Osteoblast (primary cell): ENCODE results near the gene PALD1. TPM values are rescaled to one million over a fixed set of nuclear protein-coding genes. Genes with fewer than 3 reads are reported as not detected.

Source experiments
- DNase-seq: peaks from one replicate; pipeline ENCODE4 v3.0.0; 2011; ENCODE audit warnings: low spot score, mixed read lengths; ENCODE audit not compliant: insufficient read length; ENCODE audit errors: missing footprints
- H2AFZ ChIP-seq: 2 replicates; pipeline ENCODE4 v1.6.0; 2011; ENCODE audit warnings: mild to moderate bottlenecking, low read length
- H3K27ac ChIP-seq: 2 replicates; pipeline ENCODE4 v1.5.1; 2011; ENCODE audit warnings: mild to moderate bottlenecking, low read depth, low read length, moderate library complexity
- H3K27me3 ChIP-seq: 2 replicates; pipeline ENCODE4 v1.6.0; 2012; ENCODE audit warnings: mild to moderate bottlenecking, control low read depth, inconsistent platforms, low read length, moderate library complexity; ENCODE audit not compliant: insufficient read depth
- H3K36me3 ChIP-seq: 2 replicates; pipeline ENCODE4 v1.5.1; 2011; ENCODE audit warnings: mild to moderate bottlenecking, low read length, control low read depth, moderate library complexity; ENCODE audit not compliant: insufficient read depth
- H3K4me1 ChIP-seq: 2 replicates; pipeline ENCODE4 v1.5.1; 2011; ENCODE audit warnings: mild to moderate bottlenecking, low read length, control low read depth, moderate library complexity; ENCODE audit not compliant: insufficient read depth
- H3K4me2 ChIP-seq: 2 replicates; pipeline ENCODE4 v1.6.0; 2011; ENCODE audit warnings: mild to moderate bottlenecking, low read length; ENCODE audit not compliant: insufficient read depth
- H3K4me3 ChIP-seq: fragments of 200-600 bp; sonication (generic); 3 replicates; pipeline ENCODE4 v1.5.1; 2012; ENCODE audit warnings: mild to moderate bottlenecking, low read length, inconsistent platforms; ENCODE audit not compliant: insufficient read depth
- H3K79me2 ChIP-seq: 2 replicates; pipeline ENCODE4 v1.6.0; 2012; ENCODE audit warnings: mild to moderate bottlenecking, low read length, control low read depth, inconsistent platforms; ENCODE audit not compliant: insufficient read depth
- H3K9me3 ChIP-seq: 2 replicates; pipeline ENCODE4 v1.5.1; 2011; ENCODE audit warnings: low read depth, low read length, control low read depth
- H4K20me1 ChIP-seq: 2 replicates; pipeline ENCODE4 v1.6.0; 2012; ENCODE audit warnings: mild to moderate bottlenecking, low read length, control low read depth; ENCODE audit not compliant: insufficient read depth
- total RNA-seq: library from RNA; depleted of rRNA; stranded (reverse); fragments of >200 nt; gene quantifications from 2 replicates; pipeline ENCODE4 v1.2.3, GENCODE V29; 2012
- TF ChIP-seq, protein P1 (sequence below): IDR thresholded peaks from 2 replicates; pipeline ENCODE4 v1.5.1; 2011; ENCODE audit warnings: mild to moderate bottlenecking, low read depth, low read length, moderate library complexity; ENCODE audit errors: extremely low read depth

The PALD1 gene
- total RNA-seq, 1 donor, result under 0.01 TPM

DNA sequence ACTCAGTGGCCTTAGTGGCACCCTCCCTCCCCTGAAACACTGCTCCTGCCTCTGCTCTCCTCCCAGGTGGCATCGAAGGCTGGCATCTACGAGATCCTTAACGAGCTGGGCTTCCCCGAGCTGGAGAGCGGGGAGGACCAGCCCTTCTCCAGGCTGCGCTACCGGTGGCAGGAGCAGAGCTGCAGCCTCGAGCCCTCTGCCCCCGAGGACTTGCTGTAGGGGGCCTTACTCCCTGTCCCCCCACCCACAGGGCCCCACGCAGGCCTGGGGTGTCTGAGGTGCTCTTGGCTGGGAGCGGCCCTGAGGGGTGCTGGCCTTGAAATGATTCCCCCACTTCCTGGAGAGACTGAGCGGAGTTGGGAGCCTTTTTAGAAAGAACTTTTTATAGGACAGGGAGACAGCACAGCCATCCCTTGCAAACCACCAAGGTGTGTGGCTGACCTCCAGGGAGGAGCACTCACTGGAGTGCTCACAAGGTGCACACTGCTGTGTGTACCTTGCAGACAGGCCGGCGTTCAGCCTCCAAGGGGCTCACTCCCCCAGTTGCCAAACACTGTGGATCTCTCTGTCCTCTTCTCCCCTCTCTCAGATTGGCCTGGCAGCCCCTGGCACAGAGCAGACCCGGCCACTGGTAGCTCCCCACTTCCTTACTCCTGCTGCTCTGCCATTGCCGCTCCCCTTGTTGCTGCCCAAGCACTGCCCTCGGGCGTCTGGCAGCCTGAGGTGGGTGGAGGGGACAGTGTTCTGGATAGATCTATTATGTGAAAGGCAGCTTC is 88.1 kb downstream of the PALD1 start:
- H3K36me3 ChIP-seq, result no peaks in the 10 kb centered on the region
- H3K4me2 ChIP-seq, result no peak overlapping the region
- no peak overlapping the region for H2AFZ ChIP-seq
- H3K27me3 ChIP-seq, result no peaks in the 10 kb centered on the region
- no peak overlapping the region for H3K4me3 ChIP-seq
- TF ChIP-seq, protein P1, sequence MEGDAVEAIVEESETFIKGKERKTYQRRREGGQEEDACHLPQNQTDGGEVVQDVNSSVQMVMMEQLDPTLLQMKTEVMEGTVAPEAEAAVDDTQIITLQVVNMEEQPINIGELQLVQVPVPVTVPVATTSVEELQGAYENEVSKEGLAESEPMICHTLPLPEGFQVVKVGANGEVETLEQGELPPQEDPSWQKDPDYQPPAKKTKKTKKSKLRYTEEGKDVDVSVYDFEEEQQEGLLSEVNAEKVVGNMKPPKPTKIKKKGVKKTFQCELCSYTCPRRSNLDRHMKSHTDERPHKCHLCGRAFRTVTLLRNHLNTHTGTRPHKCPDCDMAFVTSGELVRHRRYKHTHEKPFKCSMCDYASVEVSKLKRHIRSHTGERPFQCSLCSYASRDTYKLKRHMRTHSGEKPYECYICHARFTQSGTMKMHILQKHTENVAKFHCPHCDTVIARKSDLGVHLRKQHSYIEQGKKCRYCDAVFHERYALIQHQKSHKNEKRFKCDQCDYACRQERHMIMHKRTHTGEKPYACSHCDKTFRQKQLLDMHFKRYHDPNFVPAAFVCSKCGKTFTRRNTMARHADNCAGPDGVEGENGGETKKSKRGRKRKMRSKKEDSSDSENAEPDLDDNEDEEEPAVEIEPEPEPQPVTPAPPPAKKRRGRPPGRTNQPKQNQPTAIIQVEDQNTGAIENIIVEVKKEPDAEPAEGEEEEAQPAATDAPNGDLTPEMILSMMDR, result no peak
- no peak overlapping the region for H3K27ac ChIP-seq
- no peaks in the 10 kb centered on the region for H3K4me1 ChIP-seq
- no peaks in the 10 kb centered on the region for H4K20me1 ChIP-seq
- peak; percentile 65 for DNase-seq
- H3K9me3 ChIP-seq, result no peaks in the 10 kb centered on the region
- no peaks in the 10 kb centered on the region for H3K79me2 ChIP-seq

DNA sequence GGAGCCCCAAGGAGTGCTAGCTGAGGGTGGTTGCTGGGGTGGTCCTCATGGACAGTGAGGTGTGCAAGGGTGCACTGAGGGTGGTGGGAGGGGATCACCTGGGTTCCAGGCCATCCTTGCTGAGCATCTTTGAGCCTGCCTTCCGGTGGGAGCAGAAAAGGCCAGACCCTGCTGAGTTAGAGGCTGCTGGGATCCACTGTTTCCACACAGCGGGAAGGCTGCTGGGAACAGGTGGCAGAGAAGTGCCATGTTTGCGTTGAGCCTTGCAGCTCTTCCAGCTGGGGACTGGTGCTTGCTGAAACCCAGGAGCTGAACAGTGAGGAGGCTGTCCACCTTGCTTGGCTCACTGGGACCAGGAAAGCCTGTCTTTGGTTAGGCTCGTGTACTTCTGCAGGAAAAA is 89.0 kb downstream of the PALD1 start:
- H3K4me2 ChIP-seq, result no peak overlapping the region
- TF ChIP-seq, protein P1, result no peak
- H3K27ac ChIP-seq, result no peak overlapping the region
- DNase-seq, result peak; percentile 65
- H3K36me3 ChIP-seq, result no peaks in the 10 kb centered on the region
- H4K20me1 ChIP-seq, result no peaks in the 10 kb centered on the region
- H3K9me3 ChIP-seq, result no peaks in the 10 kb centered on the region
- no peaks in the 10 kb centered on the region for H3K4me1 ChIP-seq
- no peak overlapping the region for H3K4me3 ChIP-seq
- H3K79me2 ChIP-seq, result no peaks in the 10 kb centered on the region
- no peak overlapping the region for H2AFZ ChIP-seq
- no peaks in the 10 kb centered on the region for H3K27me3 ChIP-seq

DNA sequence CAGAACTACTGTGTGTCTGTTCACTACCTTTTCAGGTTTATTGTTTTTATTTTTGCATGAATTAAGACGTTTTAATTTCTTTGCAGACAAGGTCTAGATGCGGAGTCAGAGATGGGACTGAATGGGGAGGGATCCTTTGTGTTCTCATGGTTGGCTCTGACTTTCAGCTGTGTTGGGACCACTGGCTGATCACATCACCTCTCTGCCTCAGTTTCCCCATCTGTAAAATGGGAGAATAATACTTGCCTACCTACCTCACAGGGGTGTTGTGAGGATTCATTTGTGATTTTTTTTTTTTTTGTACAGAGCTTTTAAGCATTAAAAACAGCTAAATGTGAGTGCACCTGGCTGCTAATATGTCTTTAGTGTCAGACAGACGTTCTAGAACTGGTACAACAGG is 89.5 kb downstream of the PALD1 start:
- no peaks in the 10 kb centered on the region for H3K9me3 ChIP-seq
- no peaks in the 10 kb centered on the region for H3K27me3 ChIP-seq
- H3K4me3 ChIP-seq, result no peak overlapping the region
- no peaks in the 10 kb centered on the region for H4K20me1 ChIP-seq
- H3K36me3 ChIP-seq, result no peaks in the 10 kb centered on the region
- no peaks in the 10 kb centered on the region for H3K79me2 ChIP-seq
- TF ChIP-seq, protein P1, result no peak
- no peak overlapping the region for H3K4me2 ChIP-seq
- H3K4me1 ChIP-seq, result no peaks in the 10 kb centered on the region
- no peak for DNase-seq
- no peak overlapping the region for H3K27ac ChIP-seq
- no peak overlapping the region for H2AFZ ChIP-seq

DNA sequence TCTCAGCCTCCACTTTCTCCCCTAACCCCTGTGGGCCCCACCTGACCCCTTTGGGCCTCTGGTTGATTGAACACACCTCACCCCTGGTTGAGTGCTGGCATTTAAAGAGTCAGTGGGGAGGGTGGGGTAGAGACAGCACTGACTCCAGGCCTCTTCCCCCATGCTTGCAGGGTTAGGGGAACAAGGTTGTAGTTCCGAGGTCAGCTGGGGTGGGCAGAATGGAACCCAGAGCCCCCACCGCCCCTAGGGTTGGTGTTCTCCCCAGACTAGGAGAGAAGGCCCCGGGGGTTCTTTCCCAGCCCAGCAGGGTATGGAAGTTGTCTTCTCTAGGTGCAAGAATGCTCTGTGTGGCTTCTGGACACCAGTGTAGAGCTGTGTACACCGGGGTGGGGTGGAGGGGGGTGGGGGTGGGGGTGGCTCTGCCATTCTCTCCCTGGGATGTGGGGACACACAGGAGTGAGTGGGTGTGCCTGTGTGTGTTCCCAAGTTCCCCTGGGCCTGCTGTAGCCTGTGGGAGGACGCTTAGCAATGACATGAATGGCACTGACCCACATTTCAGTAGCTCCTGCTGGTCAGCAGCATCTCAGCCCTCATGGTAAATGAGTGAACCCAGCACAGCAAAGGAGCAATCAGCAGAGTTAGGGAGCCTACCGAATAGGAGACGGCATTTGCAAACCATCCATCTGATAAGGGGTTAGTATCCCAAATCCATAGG is 90.4 kb downstream of the PALD1 start:
- Histone ChIP-seq H3K4me2 (no peak overlapping the region), H3K27me3 (no peaks in the 10 kb centered on the region)

More for the DNA sequence above, 90.4 kb downstream of the PALD1 start:
- H3K36me3 ChIP-seq, result no peaks in the 10 kb centered on the region
- H3K4me3 ChIP-seq, result no peak overlapping the region
- no peaks in the 10 kb centered on the region for H3K4me1 ChIP-seq
- H4K20me1 ChIP-seq, result no peaks in the 10 kb centered on the region
- no peak overlapping the region for H2AFZ ChIP-seq
- TF ChIP-seq, protein P1, result no peak
- no peak overlapping the region for H3K27ac ChIP-seq
- no peaks in the 10 kb centered on the region for H3K79me2 ChIP-seq
- DNase-seq, result peak; percentile 72
- no peaks in the 10 kb centered on the region for H3K9me3 ChIP-seq
